ENCODE measurements around the gene TAF4B.
"Not testable (repeated sequence)": the region's sequence is repeated elsewhere in the genome, so short reads cannot be mapped to it uniquely, and the experiment has no call there.

The TAF4B gene

DNA sequence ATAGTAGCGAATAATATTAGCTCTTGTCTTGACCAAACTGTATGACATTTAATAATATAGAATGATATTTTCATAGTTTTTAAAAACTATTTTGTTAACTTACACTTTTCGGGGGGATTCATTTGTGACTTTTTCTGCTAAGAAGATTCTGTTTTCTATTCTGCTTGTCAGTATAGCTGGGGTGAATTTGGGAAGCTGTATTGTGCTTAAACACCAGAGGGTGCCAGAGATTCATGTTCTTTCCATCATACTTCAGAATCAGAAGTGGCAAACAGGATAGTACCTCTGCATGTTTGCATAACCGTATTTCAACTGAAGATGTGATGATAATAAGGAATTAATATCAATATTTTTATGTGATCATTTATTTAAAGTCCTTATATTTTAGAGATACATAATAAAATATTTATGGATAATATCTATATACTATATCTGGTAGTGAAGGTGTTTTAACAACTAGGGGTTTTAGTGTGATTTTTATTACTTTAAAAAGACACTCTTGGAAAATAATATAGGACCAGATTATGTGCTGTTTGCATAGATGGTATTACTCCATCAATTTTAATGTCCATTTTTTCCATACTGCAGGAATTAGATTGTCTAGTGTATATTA, 81.0 kb downstream of the TAF4B start:
- peak; percentile 28 for DNase-seq (ENCODE audit: low read depth)

DNA sequence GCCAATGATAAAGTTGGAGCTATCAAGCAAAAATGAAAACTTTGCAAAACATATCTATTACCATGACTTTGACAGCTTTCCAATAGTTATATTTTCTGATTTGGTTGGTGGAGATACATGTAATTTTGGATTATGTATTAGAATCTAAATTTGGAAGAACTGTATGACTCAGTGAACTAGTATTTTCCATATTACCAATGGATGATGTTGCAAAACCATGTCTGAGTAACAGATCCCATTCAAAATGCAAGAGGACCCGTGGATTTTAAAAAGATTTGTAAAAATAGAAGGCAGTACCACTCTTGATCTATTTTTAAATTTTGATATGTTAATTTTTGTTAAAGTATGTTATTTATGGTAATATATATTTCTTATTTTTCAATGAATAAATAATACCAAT, 83.0 kb downstream of the TAF4B start:
- DNase-seq (ENCODE audit: low read depth) = no peak

DNA sequence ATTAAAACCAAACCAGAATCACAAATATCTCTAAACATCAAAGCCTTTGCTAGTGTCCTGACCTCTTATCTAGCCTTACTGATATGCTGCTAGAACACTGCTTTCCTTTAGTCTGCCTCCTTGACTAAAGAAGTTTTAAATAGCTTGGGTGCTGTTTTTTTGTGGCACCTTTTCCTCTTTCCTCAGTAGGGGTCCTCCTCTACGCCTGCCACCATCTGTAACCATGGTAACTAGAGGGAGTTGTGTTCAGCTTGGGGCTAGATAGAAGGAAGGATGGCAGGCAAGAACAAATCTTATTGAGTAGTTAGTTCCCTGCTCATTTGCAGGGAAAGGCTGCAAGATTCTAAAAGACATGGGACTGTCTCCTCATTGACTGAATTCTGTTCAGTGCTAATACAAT, 86.0 kb downstream of the TAF4B start:
- DNase-seq (ENCODE audit: low read depth) = no peak

DNA sequence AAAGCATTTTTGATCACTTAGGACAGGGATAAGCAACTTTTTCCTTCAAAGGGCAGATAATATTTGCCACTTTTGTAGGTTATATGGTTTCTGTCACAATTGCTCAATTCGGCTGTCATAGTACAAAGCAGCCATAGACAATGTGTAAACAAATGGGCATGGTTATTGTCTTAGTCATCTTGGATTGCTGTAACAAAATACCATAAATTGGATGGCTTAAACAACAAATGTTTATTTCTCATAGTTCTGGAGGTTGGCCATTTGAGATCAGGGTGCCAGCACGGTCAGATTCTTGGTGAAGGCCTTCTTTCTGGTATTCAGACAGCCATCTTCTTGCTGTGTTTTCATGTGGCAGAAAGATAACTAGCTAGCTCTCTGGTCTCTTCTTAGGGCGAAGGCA, 91.2 kb downstream of the TAF4B start:
- no peak for DNase-seq (ENCODE audit: low read depth)

DNA sequence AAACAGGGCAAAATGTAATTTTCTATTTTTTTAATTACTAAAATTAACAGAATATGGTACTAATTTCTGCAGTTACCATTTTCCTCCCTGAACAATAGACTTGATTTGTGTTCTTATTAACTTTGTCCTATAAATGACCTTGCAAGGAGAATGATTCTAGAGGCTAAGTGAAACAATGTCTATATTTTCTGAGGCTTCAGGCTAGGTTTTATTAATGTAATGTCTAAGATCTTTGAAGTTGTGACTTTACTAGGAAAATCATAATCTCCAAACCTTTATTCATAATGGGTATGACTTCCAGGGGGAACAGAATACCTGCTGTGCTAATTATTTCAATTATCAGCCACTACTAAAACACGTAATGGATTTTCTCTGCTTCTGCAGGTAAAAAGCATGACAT, 94.4 kb downstream of the TAF4B start:
- DNase-seq (ENCODE audit: low read depth) = no peak

DNA sequence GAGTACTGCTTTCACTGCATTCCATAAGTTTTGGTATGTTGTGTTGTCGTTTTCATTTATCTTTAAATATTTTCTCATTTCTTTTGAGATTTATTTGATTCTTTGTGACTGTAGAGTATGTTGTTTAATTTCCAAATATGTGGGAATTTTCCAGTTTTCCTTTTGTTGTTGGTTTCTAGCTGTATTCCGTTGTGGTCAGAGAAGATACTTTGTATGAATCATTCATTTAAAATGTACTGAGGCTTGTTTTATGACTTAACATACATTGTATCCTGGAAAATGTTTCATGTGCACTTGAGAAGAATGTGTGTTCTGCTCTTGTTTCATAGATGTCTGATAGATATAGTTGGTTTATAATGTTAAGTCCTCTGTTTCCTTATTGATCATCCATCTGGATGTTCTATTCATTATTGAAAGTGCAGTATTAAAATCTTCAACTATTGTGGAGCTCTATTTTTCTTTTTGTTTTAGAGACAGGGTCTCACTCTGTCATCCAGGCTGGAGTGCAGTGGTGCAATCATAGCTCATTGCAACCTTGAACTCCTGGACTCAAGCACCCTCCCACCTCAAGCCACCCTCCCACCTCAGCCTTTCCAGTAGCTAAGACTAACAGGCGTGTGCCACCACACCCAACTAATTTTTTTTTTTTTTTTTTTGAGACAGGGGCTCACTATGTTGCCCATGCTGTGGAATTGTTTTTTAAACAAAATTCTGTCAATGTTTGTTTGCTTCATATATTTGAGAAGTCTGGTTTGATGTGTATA, 96.8 kb downstream of the TAF4B start:
- peak; percentile 49 for DNase-seq (ENCODE audit: low read depth)

DNA sequence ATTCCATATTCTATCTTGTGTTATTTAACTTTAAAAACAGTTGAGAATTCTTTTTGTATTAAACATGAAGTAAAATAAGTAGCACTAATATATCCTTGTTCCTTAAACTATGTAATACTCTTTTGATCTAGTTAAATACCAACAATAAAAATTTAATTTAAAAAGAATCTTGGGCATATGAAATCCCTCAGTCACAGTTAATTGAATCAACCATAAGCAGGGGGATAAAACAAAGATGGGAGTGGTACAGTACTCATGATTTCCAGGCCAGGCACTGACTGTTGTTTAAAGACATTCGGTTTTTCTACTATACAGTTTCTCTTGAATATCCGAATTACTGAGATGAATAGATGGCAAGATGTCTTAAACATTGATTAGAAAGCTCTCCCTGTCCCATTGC, 99.5 kb downstream of the TAF4B start:
- no peak for DNase-seq (ENCODE audit: low read depth)

DNA sequence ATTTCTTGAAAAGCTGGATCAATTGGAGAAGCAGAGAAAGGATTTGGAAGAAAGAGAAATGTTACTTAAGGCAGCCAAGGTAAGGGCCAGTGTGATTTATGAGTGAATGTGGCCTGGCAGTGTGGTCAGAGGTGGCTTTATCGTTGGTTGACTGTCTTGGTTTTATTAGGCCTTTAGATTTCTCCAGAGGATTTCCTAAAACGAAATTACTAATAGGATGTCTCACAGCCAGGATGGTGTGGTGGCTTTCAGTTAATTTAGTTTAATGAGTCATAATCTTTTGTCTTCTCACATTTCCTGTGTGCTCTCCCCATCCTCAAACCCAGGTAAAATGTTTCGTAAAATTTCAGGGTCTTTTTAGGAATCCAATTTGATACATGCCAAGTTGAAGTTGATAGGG, 100.8 kb downstream of the TAF4B start:
- no peak for DNase-seq (ENCODE audit: low read depth)

DNA sequence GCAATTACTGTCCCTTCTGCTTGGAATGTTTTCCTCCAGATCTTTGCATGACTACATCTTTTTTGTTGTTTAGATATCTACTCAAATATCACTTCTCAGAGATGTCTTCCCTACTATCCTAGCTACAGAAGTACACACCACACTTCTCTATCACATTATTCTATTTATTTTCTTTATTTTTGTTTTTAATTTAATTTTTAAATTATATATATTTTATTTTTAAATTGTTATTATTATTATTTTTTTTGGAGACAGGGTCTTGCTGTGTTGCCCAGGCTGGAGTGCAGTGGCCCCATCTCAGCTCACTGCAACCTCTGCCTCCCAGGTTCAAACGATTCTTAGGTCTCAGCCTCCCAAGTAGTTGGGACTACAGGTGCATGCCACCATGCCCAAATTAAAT, 106.7 kb downstream of the TAF4B start:
- no peak for DNase-seq (ENCODE audit: low read depth)

DNA sequence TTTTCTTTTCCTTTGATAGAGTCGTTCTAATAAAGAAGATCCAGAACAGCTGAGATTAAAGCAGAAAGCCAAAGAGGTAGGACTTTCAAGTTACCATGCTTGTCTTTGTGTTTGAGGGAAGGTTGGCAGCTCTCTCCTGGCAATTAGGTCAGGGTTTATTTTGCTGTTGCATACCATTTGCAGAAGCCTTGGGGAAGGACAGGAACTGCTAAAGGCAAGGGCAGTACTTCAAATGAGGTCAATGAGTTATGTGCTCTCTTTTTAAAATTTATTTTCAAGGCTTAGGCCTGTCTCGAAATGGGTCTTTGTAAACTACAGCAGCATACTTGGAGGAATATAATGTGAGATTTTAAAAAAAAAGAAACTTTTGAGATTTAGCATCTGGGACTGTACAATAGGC, 108.9 kb downstream of the TAF4B start:
- no peak for DNase-seq (ENCODE audit: low read depth)

DNA sequence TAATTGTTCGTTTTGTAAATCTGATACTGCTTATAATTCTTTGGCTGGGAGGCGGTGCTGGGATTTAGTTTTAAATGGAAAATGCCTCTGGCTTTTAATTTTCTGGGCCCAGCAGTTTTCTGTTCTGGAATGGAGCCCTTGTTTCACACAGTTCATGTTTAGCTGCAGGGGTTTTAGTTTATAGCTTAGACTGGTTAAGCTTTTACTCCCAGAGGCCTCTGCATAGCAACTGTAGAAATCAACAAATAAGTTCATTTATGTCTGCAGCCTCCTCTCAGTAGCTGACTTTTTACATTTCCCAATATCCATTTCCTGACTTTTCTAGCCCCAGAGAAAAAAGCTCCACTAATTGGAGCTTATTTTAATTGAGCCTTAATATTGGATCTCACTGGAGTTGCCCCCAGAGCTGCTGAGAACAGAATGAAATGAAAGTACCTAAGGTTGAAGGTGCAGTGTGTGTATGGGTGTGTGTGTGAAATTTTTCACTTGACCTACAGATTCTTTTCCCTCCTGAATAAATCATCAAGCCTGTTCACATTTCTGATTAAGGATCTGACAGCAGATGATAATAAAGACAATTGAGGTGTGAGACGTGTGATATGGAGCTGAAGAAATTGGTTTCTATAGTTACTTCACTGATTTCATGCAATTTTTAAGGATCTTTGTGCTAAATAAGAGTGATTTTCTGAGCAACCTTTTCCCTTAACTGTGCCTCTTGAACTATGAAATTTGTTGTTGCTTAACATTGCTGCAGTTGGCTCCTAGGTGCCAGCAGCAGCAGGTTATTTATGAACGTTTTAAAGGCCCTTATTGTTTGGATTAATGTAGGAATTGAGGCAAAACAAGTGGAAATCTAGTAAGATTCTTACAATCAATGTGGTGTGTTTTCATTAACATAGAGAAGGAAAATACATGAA, 109.6 kb downstream of the TAF4B start:
- DNase-seq (ENCODE audit: low read depth) = no peak

DNA sequence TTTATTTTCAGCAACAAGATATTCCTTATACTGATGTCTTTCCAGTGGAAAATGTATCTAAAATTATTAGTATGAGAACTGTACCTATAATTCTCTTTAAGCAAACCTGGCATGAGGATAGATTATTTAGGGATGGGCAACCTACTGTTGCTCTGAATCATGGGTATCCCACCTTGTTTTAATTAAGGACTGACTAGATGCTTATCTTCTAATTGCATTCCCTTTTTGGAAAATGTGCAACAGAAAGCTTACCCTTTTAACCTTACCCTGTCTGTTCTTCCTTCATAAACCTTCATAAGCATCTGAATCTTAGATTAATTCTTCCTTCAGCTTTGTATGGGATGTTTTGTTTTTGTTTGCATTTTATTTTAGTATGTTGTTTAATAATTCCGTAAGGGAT, 110.3 kb downstream of the TAF4B start:
- DNase-seq (ENCODE audit: low read depth) = no peak

DNA sequence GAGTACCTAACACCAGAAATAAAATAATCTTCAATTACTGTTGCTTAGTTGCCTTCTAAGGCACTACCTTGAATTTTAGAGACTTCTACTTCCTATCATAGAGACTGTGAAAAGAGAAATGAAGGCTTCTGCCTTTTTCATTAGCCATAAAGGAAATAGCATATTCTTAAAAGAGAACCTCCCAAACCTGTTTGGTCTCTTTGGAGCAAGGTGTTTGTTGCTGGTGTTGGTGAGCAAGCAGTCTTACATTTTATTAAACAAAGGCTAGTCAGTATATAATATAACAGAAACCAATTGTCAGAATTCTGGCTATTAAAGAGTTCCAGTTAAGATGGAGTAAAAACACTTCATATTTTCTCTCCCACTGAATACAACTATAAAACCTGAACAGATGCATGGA, 116.4 kb downstream of the TAF4B start:
- DNase-seq (ENCODE audit: low read depth) = no peak

DNA sequence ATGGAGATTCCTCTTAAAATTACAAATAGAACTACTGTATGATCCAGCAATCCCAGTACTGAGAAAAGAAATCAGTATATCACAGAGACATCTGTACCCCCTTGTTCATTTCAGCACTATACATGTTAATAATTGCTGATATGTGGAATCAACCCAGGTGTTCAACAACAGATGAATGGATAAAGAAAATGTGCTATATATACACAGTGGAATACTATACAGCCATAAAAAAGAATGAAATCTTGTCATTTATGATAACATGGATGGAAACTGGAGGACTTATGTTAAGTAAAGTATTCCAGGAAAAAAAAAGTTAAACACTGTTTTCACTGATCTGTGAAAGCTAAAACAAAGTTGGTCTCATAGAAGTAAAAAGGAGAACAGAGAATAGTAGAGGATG, 124.7 kb downstream of the TAF4B start:
- DNase-seq (ENCODE audit: low read depth) = no peak

DNA sequence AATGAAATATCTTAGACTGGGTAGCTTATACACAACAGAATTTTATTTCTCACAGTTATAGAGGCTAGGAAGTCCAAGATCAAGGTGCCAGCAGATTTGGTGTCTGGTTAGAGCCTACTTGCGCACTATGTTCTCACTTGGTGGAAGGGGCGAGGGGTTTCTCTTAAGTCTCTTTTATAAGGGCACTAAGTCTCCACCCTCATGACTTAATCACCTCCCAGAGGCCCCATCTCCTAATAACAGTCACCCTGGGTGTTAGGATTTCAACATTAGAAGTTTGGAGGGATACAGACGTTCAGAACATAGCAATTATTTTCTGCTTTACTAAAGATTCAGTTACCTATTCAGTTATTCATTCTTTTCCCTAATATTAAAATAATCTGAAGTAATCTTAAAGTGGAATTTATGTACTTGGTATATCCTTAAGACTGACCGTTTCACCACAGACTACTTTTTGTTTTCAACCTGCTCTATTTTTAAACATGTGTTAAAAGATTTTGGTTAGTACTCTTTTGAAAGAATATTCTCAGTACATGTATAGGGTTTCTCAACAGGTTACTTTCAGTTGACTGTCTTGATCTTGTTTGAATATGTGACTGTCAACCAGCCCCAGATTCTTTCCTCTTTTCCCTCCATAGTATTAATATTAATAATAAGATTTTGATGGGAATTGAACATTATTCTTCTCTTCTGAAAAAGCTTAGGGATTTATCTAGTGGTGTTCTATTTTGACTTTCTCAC, 130.0 kb downstream of the TAF4B start:
- no peak for DNase-seq (ENCODE audit: low read depth)

DNA sequence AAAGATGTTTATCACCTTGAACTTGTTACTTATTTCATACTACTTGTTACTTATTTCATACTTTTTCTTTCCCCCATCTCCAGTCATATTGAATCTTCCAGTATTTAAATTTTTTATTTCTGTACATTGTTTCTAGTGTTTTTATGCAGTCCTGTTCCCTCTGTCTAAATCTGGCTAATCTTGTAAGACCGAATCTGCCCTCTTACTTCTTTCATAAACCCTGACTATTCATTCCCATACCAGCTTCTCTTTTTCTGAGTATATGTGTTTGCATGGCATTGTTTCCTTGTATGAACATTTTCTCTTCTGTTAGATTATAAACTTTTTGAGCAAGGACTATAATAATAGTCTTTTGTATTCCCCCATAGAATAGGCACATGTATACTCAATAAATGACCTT, 131.7 kb downstream of the TAF4B start:
- no peak for DNase-seq (ENCODE audit: low read depth)

DNA sequence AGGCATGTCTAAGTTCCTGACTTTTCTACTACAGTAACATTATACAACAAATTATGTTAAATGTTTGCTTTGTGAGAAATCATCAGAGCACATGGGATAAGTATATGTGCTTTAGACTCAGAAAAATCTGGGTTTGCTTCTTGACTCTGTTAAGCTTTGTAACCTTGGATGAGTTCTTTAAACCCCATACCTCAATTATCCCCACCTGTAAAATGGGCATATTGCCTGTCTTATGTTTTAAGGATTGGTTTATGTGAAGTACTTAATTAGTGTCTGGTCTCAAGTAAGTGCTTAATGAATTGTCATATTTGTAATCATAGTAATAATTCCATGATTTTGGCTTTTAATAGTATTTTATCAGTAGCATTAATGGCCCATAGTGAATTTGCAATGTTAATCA, 135.8 kb downstream of the TAF4B start:
- no peak for DNase-seq (ENCODE audit: low read depth)

DNA sequence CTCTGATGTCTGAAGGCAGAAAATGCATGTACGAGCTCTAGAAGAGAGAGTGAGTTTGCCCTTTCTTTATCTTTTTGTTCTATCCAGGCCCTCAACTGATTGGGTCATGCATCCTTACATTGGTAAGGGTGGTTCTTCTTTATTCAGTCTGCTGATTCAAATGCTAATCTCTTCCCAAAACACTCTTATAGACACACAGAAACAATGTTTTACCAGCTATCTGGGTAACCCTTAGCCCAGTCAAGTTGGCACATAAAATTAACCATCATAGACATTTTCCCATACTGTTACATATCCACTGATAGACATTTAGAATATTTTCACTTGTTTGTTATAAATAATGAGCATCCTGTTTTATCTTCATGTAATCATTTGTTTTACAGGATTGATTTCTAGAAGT, 141.2 kb downstream of the TAF4B start:
- DNase-seq (ENCODE audit: low read depth) = no peak

DNA sequence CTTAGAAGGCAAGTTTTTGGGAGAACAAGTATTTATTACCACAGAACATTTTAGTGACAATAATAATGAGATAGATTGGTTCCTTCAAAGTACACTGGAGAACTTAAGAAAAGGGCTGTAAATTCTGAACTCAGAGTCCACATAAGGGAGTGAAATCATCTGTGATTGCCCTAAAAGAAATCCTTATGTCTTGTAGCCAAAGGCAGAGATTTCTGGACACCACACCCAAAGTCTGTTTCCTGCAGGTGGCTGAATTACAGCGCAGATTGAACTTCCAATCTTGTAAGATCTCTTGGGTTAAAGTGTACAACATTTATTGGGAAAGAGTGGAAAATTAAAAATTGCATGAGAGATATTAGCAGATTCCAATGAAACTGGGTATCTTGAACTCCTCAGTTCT, 143.8 kb downstream of the TAF4B start:
- DNase-seq (ENCODE audit: low read depth) = no peak

DNA sequence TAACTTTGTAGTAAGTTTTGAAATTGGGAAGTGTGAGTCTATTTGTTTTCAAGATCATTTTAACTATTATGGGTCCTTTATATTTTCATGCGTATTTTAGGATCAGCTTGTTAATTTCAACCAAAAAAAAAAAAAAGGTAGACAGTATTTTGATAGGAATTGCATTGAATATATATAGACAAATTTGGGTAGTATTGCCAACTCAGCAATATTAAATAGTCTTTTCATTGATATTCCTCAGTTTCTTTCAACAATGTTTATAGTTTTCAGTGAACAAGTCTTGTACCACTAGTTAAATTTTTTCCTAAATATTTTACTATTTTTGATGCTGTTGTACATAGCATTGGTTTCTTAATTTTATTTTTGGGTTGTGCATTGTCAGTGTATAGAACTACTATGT, 149.9 kb downstream of the TAF4B start:
- no peak for DNase-seq (ENCODE audit: low read depth)

DNA sequence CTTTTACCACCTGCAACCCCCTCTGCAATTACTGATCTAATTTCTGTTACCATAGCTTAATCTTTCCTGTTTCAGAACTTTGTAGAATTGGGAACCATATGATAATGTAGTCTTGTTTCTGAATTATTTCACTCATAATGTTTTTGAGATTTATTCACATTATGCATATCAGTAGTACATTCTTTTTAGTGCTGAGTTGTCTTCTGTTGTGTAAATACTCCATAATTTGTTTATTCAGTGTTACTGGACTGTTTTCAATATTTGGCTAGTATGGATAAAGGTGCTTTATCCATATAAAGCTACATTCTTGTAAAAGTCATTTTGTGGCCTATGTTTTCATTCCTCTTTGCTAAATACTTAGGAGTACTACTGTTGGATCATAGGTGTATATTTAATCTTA, 152.5 kb downstream of the TAF4B start:
- no peak for DNase-seq (ENCODE audit: low read depth)

DNA sequence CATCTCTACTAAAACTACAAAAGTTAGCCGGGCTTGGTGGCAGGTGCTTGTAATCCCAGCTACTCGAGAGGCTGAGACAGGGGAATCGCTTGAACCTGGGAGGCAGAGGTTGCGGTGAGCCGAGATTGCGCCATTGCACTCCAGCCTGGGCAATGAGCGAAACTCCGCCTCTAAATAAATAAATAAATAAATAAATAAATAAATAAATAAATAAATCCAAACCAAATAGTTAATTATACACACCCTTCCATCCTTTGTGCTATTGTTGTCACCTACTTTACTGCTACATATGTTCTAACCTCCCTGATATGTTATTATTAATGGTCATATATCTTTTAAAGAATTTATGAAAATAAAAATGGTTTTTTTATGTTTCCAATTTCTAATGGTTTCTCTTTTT, 155.3 kb downstream of the TAF4B start:
- not testable (repeated sequence) for DNase-seq (ENCODE audit: low read depth)

Data from non-pigmented ciliary epithelial cell (primary cell).